Measurements from ENCODE around the gene DRC3.

DRC3 gene

GRCh38 chr17:18025241-18025944, 52.7 kb downstream of the DRC3 start:
- DNase-seq (ENCODE audit: low spot score): no peak

- no peak for DNase-seq (ENCODE audit: low spot score)
Measured at GRCh38 chr17:18025945-18026776, 53.5 kb downstream of the DRC3 start.

- DNase-seq (ENCODE audit: low spot score): no peak
Measured at GRCh38 chr17:18027280-18027679, 54.6 kb downstream of the DRC3 start.

- DNase-seq (ENCODE audit: low spot score): no peak
Measured at GRCh38 chr17:18028114-18028951, 55.7 kb downstream of the DRC3 start.

- no peak for DNase-seq (ENCODE audit: low spot score)
Measured at GRCh38 chr17:18028952-18029540, 56.4 kb downstream of the DRC3 start.

- no peak for DNase-seq (ENCODE audit: low spot score)
Measured at GRCh38 chr17:18031955-18032354, 59.3 kb downstream of the DRC3 start.

- peak; percentile 84 for DNase-seq (ENCODE audit: low spot score)
Measured at GRCh38 chr17:18033442-18034099, 60.9 kb downstream of the DRC3 start.

GRCh38 chr17:18035704-18036103, 63.0 kb downstream of the DRC3 start:
- peak; percentile 13 for DNase-seq (ENCODE audit: low spot score)

- peak; percentile 55 for DNase-seq (ENCODE audit: low spot score)
Measured at GRCh38 chr17:18037486-18037885, 64.8 kb downstream of the DRC3 start.

GRCh38 chr17:18038149-18038850, 65.6 kb downstream of the DRC3 start:
- DNase-seq (ENCODE audit: low spot score): peak; percentile 65

- peak; percentile 96 for DNase-seq (ENCODE audit: low spot score)
Measured at GRCh38 chr17:18038861-18039534, 66.3 kb downstream of the DRC3 start, which contains the start of the genes ATPAF2 and GID4. Gene ATPAF2, minus strand, starts transcription at chr17:18039168. Its CDS starts 155 bp downstream, at chr17:18039013. Gene GID4, plus strand, starts transcription at chr17:18039408. Its CDS starts 57 bp downstream, at chr17:18039465.

GRCh38 chr17:18039535-18040260, 67.0 kb downstream of the DRC3 start:
- DNase-seq (ENCODE audit: low spot score): peak; percentile 34

GRCh38 chr17:18040261-18040858, 67.7 kb downstream of the DRC3 start:
- no peak for DNase-seq (ENCODE audit: low spot score)

GRCh38 chr17:18041776-18042175, 69.1 kb downstream of the DRC3 start:
- no peak for DNase-seq (ENCODE audit: low spot score)

- DNase-seq (ENCODE audit: low spot score): no peak
Measured at GRCh38 chr17:18042983-18043382, 70.3 kb downstream of the DRC3 start.

GRCh38 chr17:18043491-18043890, 70.8 kb downstream of the DRC3 start:
- peak; percentile 24 for DNase-seq (ENCODE audit: low spot score)

- no peak for DNase-seq (ENCODE audit: low spot score)
Measured at GRCh38 chr17:18044609-18045008, 71.9 kb downstream of the DRC3 start.

GRCh38 chr17:18045691-18046350, 73.2 kb downstream of the DRC3 start:
- DNase-seq (ENCODE audit: low spot score): no peak
